GM18873 (cell line): ENCODE data around the gene CST5.
"Not testable (repeated sequence)": the region's sequence is repeated elsewhere in the genome, so short reads cannot be mapped to it uniquely, and the experiment has no call there.

Source experiments
- ATAC-seq: cut with Tn5 transposase; IDR thresholded peaks from one replicate; pipeline ENCODE4 v1.9.1; 2021; ENCODE audit warnings: mild to moderate bottlenecking, moderate library complexity, moderate number of reproducible peaks; ENCODE audit not compliant: unreplicated experiment, low FRiP score

The CST5 gene

DNA sequence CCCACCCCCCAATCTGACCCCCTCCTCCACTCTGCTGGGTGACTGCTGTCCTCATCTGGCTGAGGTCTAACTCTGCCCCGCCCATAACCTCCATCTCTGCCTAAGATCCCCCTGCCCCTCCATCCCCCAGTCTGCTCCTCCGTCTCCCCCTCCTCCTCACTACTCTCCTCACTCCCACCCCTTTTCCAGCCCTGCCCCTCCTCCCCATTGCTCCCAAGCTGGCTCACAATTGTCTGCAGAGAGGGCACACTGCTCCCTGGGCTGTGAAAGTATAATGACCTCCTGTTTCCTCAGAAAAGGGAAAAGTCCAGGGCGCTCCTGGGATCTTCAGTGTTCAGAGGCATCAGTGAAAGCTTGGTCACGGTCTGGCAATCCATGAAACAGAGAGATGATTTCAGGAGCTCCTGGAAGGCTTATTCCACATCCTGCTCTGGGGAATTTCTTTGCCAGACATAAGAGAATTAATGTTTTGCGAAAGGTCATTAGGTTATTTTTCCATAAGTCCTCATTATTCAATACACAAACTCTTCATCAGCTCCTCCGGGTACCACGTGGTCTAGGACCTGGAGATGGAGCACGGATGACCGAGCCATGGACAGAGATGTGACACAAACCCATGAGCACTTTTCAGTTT is 21.5 kb downstream of the CST5 start:
- no peak for ATAC-seq

DNA sequence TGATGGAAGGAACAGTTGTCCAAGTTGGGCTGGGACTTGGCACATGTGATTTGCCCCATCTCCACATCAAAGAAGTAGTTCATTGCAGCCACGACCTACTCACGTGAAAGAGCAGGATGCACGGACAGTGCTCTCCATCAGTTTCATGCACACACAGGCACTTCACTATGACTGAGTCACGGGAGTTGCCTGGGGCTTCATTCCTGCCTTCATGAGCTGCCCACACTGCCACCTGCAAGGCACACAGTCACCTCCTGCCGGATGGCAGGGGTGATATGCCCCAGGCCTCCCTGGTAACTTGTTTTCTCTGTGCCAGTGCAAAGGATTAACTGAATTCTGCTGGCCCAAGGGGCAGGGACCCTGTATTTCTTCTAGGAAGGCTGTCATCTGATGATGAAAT is 22.8 kb downstream of the CST5 start:
- no peak for ATAC-seq

DNA sequence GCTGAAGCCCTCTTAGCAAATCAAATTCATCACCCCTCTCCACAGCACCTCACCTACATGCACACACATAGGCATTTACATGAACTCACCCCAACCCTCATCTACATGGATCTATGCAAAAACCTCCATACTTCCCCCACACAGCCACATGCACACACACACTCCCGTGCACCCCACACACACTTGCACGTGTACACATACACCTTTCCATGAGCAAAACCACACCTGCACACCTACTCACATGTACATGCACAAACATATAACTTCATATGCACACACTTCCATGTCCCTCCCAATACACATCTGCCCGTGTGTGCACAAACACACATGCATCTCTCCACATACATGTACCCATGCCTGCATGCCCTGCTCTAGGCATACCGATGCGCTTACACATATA is 23.3 kb downstream of the CST5 start:
- ATAC-seq = no peak

DNA sequence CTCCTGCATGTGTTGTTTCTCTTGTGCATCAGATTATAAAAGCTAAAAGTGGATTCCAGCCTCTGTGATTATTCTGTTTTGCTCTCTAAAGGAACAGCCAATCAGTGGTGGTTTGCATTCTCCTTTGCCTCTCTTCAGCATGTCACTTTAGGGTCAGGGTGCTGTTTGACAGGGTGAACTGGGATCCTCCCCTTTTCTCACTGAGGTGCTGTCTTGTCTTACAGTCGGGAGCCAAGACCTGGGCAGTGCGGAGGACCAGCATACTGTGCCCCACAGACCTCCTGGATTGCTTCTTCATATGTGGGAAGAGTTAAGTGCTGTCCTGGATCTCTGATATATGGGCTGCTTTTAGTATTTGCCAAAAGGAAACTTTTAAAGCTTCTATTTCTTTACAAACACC is 37.9 kb downstream of the CST5 start:
- ATAC-seq = no peak

- ATAC-seq = no peak
Observed at GRCh38 chr20:23835716-23836115, 43.8 kb downstream of the CST5 start.

DNA sequence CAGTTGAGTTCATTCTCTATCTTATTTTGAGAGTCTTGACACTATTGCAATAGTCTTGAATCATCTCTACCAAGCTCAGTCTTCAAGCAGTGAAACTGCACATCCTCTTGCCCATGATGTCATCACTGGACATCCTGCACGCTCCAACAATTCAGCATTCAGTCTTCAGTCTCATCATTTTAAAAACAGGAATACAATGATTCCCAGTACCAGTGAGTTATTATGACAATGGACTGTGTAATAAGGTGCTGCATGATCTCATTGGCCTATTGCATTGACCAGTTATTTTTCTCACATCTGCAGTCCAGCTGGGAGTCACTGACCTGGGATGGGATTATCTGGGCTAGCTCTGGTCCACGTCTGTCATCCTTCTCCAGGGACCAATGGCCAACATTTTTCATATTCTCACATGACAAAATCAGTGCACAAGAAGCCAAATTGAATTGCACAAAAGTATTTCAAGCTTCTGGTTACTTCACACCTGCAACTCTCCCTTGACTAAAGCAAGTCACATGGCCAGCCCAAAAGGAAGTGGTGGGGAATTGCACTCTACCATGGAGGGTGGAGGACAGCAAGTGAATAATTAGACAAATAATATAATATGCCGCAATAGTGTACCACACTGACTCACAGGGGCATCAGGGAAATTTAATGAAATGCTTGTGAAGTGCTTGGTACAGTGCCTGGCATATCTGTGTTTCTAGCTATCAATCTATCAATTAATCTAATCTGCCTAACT is 46.6 kb downstream of the CST5 start:
- ATAC-seq = no peak

DNA sequence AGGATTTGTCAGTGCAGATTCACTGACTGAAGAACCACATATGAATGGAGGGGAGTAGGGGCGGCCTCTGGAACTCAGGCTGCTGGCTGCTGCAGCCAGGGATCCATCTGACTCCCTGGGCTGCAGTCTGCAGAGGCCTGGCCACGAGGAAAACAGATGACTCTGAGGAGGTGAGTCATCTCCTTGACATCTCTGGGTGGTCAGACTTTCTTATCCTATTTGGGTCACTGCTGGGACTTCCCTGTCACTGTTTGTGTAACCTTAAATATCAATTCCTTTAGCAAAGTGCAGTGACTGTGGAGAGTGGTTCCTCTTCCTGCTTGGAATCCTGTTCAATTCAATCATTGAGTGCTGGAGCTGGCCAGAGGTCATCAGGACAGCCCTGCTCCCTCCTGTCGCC is 47.6 kb downstream of the CST5 start:
- ATAC-seq = not testable (repeated sequence)

DNA sequence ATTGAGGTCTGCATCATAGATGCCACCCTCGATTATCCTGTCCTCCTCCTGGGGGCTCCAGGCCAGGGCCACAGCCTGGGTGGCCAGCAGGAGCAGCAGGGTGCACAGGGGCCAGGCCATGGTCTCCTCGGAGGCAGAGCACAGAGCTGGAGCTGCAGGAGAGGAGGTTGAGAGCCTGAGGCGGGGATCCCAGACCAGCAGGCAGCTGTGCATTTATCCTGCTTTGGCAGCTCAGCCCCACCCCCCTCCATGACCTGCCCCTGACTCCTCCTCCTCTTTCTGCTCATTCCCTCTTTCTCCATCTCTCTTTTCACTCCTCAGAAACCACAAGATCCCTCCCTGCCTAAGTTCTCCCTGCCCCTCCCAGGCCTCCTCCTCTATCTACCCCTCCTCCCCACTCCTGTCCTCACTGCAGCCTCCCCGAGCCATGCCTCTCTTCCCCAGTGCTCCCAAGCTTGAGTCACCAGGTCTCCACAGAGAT is 53.0 kb downstream of the CST5 start, which contains the start of gene CST2:
CST2 (minus strand) TSS at position 189 of the 481 bp plus-strand sequence; CDS start at position 120, 69 bp downstream.
- ATAC-seq = no peak
